LNCaP clone FGC (cell line): Measurements from ENCODE around the gene CCR3.
A peak's percentile ranks its signal among the peaks of the same experiment; 100 is the strongest.
"Not testable (repeated sequence)": the region's sequence is repeated elsewhere in the genome, so short reads cannot be mapped to it uniquely, and the experiment has no call there.

ENCODE experiments used
- DNase-seq: peaks from one replicate; pipeline ENCODE4 v3.0.0-alpha.2; 2011; ENCODE audit warnings: low read depth
- H3K4me3 ChIP-seq: 2 replicates; pipeline ENCODE4 v1.5.1; 2011; ENCODE audit warnings: mild to moderate bottlenecking, low read depth, low read length, control low read depth
- CTCF ChIP-seq: IDR thresholded peaks from 2 replicates; pipeline ENCODE4 v1.5.1; 2012; ENCODE audit warnings: mild to moderate bottlenecking; ENCODE audit not compliant: control insufficient read depth, insufficient read depth; ENCODE audit errors: extremely low read depth

Gene CCR3

GRCh38 chr3:46202535-46202934 is 39.7 kb upstream of the CCR3 start:
- DNase-seq = no peak
- no peak for TF ChIP-seq CTCF
- no peak overlapping the region for H3K4me3 ChIP-seq

- DNase-seq = peak; percentile 78
- TF ChIP-seq CTCF = no peak
- H3K4me3 ChIP-seq = no peak overlapping the region
These were observed 38.6 kb upstream of the CCR3 start for GRCh38 chr3:46203681-46204080.

DNA sequence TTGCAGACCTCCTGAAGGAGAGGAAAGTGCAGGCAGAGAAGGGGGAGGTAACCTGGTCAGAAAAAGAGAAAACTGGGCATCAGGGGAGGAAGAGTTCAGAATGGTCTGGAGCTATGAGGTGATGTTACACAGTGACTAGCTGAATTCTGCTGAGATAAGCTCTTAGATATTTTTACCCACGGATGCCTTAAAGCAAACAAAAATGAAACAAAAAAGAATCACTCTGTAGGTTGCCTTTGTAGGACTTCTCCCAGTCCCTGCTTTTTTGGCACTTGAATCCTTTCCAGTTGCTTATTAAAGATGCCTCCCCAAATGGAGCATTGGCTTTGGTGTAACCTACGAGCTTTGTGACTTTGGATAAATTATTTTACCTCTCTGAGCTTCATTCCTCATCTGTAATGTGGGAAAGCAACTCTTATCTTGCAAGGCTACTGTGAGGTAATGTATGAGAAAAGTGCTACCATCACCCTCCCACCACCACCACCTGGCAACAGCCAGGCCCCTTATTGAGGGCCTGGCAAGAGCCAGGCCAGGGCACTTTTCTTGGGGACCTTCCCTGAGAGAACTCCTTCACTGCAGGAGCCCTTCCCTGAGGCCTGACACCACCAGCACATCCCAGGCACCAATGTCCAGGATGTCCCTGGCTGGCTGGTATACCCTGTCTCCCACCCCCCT is 36.8 kb upstream of the CCR3 start:
- DNase-seq = no peak
- no peak for TF ChIP-seq CTCF
- no peak overlapping the region for H3K4me3 ChIP-seq

DNA sequence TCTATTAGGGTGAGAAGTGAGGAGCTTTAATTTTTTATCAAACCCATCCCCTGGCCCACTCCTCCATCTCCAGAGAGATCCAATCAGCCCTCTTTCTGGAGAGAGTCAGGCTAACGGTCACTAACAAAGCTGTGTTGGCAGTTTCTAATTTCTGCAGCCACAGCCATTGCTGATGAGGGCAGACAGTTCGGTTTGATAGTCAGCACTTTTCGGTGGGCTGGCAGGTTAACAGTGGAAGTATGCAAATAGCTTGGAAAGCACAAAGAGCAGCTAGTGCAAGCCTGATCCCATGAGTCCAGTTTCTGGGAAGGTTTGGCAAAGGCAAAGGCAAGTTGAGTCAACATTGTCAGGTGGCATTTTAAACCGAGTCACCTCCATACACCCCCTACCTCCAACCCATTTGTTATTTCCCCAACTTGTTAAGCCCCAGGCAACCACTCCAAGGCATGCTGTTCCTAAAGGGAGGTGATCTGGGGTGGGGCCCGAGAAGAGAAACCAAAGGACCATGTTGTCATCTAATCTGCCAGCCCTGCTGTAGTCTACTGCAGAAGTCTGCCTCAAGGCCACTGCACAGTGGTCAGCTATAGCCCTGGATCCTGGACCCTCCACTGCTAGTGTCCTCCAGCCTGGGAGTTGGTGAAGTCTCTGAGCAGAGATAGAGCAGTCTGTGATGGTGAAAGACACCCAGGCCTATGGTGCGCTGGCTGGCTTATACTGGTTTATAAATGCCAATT is 35.8 kb upstream of the CCR3 start:
- TF ChIP-seq CTCF = no peak
- no peak for DNase-seq
- no peak overlapping the region for H3K4me3 ChIP-seq

GRCh38 chr3:46207514-46207913 is 34.7 kb upstream of the CCR3 start:
- not testable (repeated sequence) for DNase-seq, H3K4me3 ChIP-seq

- peak; percentile 45 for TF ChIP-seq CTCF
- no peak for DNase-seq
- H3K4me3 ChIP-seq = no peak within 1 kb of the TSS
These were observed 34.0 kb upstream of the CCR3 start, which contains the start of gene CCR1 for GRCh38 chr3:46208167-46208704. Gene CCR1 (minus strand): TSS chr3:46208313. CDS start chr3:46204313, 4,000 bp downstream.

DNA sequence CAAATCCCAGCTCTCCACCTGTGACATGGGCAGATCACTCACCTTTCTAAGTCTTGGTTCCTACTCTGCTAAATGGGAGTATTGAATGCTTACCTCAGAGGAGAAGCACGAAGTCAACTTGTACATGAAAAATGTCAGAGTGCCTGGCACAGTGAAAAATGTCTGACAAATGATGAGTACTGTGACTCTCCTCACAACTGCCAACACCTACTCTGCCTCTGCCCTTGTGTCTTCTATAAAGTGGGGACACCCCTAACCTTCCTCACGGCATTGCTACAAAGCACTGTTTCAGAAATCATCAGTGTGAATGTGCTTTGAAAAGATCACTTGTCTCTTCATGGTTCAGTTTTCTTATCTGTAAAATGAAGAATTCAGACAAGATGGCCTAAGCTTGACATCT is 33.2 kb upstream of the CCR3 start:
- no peak overlapping the region for H3K4me3 ChIP-seq
- TF ChIP-seq CTCF = no peak
- DNase-seq = no peak
